NAMALWA (cell line): ENCODE data around the gene RSAD1.

Experiments
- DNase-seq: peaks from one replicate; pipeline ENCODE4 v3.0.0-alpha.2; 2015; ENCODE audit warnings: low spot score

RSAD1 gene

DNA sequence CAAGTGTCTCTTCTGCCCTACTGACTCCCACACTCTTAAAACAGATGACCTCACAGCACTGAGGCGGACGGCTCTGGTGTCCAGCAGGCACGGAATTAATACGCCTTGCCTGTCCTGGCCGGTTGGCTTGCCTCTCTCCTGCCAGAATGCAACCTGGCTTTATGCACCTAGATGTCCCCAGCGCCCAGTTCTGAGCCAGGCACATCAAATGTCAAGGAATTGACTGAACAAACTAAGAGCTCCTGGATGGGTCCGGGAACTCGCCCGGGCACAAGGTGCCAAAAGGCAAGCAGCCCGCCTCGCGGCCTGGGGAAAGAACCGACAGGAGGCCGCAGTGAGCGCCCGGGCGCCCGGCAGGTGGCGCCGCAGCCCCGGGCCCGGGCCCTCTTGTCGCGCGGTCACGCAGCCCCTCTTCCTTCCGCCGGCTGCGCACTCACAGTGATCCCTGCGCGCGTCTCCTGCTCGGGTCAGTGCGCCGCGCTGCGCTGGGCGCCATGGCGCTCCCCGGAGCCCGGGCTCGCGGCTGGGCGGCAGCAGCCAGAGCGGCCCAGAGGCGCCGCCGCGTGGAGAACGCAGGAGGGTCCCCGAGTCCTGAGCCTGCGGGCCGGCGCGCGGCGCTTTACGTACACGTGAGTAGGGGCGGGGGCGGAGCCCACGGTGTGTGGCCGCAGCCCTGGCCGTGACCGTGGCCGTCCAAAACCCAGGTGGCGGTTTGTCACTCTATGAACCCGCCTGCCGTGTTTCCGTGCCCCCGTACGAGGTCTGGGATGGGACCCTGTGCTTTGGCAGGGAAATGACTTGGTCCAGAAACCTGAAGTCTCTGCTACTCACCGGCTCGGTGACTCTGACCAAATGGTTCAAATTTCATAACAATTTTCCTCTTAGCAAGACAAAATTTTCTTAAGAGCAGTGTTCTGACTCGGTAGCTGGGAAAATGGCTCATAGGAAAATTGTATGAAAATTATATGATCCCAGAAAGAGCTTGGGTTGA, at the start of gene RSAD1:
TSS of gene RSAD1 (plus strand) at position 470 of the 991 bp plus-strand sequence. CDS start at position 495, 25 bp downstream.
- DNase-seq, result peak; percentile 95

GRCh38 chr17:50429793-50430192, 48.9 kb upstream of the RSAD1 start:
- DNase-seq, result no peak

DNA sequence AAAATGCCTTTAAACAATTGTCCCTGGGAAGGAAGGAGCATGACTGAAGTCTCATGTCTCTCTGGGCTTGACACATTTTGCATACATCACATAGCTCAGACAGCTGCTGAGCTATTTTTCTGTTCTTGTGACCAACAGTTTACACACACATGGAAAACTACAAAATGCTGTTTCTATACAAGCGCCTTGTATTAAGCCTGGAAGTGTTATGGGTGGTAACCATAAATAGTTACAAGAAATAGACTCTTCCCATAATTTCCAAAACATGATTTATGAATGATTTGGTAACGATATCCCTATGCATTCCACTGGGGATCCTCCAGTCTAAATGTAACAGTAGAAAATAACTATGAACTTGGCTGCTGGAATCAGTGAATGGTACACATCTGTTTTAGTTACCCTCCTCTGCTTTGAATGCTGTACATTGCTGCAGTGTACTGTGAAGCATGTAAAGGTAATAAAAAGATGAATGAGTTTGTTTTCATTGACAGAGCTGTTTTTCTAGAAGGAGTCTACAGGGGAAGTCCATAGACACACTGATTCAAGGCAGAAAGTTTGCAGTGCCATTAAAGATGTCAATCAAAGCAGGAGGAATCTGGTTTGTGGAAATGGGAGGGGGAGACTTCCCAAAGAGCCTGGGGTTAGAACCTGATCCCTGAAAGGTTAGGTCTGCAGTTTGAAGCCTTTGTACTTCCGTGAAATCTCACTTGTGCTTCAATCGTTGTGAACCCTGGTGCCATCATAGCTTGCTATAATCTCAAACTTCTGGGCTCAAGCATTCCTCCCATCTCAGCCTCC, 47.6 kb upstream of the RSAD1 start:
- no peak for DNase-seq

GRCh38 chr17:50432125-50432762, 46.4 kb upstream of the RSAD1 start:
- DNase-seq, result no peak

- DNase-seq, result no peak
Observed at GRCh38 chr17:50437409-50437808, 41.3 kb upstream of the RSAD1 start.

DNA sequence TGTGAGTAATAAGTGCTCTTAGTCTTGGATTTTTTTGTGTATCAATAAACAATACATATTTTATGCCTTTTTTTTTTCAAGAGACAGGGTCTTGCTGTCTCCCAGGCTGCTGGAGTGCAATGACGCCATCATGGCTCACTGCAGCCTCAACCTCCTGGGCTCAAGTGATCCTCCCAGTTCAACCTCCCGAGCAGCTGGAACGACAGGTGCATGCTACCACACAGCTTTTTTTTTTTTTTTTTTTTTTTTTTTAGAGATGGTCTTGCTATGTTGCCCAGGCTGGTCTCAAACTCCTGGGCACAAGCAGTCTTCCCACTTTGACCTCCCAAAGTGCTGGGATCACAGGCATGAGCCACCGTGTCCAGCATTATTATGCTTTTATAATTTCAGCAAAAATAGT, 39.7 kb upstream of the RSAD1 start:
- DNase-seq, result no peak

- DNase-seq, result no peak
Observed at GRCh38 chr17:50440172-50440837, 38.4 kb upstream of the RSAD1 start.

DNA sequence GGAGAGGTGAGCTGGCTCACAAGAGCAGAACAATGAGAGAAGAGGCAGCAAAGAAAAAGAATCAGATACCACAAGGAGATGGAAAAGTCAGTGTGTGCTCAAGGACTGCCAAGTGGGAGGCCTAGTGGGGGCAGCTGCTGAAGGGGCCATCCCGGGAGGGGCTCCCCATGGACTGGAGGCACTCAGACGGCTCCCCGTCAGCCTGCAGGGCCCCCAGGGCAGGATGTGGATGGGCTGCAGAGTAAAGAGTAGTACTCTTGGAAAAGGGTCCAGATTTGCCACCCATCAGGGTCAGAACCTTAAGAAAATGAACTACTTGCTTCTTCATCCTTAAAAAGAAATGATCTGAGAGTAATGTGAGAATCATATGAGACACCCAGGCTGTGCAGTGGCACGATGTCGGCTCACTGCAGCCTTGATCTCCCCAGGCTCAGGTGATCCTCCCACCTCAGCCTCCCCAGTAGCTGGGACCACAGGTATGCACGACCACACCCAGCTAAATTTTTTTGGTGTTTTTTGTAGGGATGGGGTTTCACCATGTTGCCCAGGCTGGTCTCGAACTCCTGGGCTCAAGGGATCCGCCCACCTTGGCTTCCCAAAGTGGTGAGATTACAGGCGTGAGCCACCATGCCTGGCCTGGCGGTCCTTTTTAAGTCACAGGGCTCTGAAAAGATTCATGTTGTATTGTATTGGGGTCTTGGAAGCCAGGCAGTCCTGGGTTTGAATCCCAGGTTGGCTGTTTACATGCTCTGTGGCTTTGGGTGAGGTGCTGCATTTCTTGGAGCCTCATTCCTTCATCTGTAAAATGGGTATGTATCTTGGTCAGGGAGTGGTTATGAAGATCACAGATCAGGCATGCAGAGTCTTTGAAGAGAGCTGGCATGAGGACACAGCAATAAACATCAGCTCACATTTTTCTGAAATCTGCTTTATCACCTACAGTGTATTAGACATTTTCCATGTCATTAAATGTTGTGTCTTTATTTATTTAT, 37.5 kb upstream of the RSAD1 start:
- DNase-seq, result no peak

DNA sequence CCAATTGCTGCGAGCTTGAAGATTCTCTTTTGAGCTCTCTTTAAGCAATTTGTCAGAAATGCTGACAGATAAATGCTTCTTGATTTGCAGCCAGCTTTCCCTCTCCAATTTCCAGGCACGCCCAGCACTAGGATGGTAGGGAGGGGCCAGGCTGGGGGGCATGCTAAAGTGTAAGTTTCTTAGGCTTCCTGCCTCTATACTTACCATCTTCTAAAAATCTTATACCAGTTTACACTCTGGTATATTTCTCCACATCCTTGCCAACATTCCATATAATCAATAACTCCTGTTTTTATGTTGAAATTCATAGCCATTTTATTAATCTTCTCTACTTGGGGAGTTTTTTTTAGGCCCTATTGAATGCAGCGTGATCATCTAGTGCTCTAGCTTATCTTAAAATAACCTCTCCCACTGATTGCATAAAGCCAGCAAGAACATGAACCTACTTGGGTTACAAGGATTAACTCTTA, 35.1 kb upstream of the RSAD1 start:
- DNase-seq, result no peak

GRCh38 chr17:50444841-50445715, 33.6 kb upstream of the RSAD1 start:
- no peak for DNase-seq

- no peak for DNase-seq
Observed at GRCh38 chr17:50445730-50446325, 32.8 kb upstream of the RSAD1 start.

- DNase-seq, result no peak
Observed at GRCh38 chr17:50447870-50448595, 30.6 kb upstream of the RSAD1 start.

DNA sequence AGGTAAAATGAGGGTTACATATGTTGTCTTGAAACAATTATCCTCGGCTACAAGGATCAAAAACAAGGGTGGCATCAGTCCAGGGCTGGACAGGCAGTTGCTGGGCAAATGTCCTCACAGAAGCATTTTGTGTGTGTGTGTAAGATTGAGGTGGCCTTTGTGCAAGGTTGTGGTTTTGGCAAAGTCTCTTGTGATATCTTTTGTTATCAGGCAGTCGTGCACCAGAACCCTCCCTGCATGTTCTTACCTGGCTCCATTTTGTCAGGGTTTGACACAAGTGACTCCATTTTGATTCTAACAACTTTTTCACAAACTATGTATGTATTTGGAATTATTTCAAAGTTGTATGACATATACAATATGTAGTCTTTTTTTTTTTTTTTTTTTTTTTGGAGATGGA, 30.0 kb upstream of the RSAD1 start:
- DNase-seq, result no peak

- no peak for DNase-seq
Observed at GRCh38 chr17:50451943-50452629, 26.6 kb upstream of the RSAD1 start.

- DNase-seq, result peak; percentile 38
Observed at GRCh38 chr17:50452630-50453300, 25.9 kb upstream of the RSAD1 start.

- no peak for DNase-seq
Observed at GRCh38 chr17:50453901-50454300, 24.8 kb upstream of the RSAD1 start.

DNA sequence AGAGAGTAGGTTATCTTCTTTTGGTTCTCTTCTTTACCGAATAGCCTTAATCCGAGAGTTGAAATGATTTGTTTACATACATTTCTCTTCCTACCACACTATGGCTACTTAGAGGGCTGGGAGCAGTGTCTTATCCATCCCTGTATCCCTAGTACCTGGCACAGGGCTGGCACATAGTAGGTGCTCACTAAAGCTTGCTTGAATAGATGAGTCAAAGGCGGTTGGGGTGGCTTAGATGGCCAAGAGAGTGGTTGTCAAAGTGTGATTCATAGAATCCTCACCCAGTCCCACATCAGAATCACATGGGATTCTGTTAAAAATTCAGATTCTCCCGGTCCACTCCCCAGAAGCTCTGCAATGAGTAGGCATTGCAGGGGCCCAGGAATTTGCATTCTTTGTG, 21.0 kb upstream of the RSAD1 start:
- DNase-seq, result no peak
